Activated CD8-positive, alpha-beta memory T cell treated with anti-CD3 and anti-CD28 coated beads, Interleukin-2, amount 50 U/mL, for 4 hours (primary cell): ENCODE data around the gene ZNF467.

Experiments used
- DNase-seq: peaks from one replicate; pipeline ENCODE4 v3.0.0-alpha.2; 2020

ZNF467 gene

GRCh38 chr7:149736478-149737360 is 36.7 kb downstream of the ZNF467 start:
- DNase-seq: no peak

DNA sequence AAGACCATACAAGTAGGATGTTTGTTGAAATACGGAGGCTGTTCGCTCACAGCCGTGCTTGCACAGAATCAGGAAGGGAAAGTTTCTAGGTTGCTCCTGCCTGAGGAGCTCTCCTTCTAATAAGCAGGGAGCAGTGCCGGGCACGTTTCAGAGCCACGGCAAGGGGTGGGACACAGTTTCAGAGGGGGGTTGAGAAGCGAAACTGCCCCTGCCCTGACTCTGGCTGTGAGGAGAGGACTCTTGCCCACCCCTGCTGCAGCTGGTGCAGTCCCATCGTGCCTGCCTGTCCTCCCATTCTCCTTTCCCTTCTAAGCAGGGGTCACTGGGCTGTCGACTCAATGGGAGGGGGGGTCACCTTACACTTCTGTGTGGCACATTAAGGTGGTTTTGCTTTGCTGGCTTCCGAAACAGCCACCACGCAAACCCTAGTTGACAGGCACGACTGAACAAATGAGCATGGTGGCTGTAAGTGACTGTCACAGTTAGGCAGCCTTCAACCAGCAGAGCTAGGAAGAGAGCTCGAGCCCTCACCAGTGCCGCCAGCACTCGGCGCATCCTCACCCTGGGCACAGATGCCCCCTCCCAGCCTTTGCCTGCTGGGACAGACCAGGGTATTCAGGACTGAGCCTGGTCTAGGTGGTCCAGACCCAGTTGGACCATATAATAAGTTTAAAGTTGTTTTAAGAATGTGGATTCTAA is 37.5 kb downstream of the ZNF467 start:
- DNase-seq: no peak

- DNase-seq: no peak
Observed at GRCh38 chr7:149735181-149735602, 38.2 kb downstream of the ZNF467 start.

GRCh38 chr7:149734791-149735075 is 38.7 kb downstream of the ZNF467 start:
- DNase-seq: no peak

DNA sequence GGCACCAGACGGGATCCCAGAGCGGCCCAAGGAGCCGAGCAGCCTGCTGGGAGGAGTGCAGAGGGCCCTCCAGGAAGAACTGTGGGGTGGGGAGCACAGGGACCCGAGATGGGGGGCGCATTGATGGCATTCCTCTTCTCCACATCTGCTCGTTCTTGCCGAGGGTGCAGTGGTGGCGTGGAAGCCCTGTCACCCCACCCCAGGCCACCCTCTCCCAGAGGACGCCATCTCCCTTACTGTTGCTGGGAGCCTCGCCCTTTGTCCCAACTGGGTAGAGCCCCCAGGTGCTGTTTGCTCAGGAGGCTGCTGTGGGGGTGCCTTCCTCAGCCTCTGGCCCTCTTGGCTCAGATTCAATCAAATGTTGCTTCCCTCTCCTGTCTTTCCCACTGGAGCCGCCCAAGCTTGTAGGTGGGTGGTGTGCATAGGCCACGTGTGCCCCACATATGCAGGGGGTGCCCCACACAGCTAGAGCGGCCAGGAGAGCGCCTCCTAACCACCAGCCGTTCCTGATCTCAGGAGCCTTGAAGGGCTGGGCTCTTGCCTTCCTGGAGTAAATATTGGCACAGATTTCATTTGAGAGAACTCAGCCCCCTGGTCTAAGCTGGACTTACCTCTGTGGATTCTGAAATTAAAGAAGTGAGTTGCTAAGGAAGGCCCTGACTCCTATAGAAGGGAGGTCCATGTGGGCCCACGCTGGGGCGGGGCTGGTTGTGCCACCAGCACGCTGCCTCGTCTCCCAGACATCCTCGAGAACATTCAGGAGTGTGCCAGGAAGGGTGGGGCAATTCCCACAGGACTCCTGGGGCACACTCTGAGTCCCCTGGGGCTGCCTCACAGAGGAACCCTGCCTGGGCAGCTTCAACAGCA is 39.2 kb downstream of the ZNF467 start:
- DNase-seq: no peak

- no peak for DNase-seq
Observed at GRCh38 chr7:149733131-149733923, 40.1 kb downstream of the ZNF467 start.

- DNase-seq: no peak
Observed at GRCh38 chr7:149732611-149733010, 40.8 kb downstream of the ZNF467 start.

DNA sequence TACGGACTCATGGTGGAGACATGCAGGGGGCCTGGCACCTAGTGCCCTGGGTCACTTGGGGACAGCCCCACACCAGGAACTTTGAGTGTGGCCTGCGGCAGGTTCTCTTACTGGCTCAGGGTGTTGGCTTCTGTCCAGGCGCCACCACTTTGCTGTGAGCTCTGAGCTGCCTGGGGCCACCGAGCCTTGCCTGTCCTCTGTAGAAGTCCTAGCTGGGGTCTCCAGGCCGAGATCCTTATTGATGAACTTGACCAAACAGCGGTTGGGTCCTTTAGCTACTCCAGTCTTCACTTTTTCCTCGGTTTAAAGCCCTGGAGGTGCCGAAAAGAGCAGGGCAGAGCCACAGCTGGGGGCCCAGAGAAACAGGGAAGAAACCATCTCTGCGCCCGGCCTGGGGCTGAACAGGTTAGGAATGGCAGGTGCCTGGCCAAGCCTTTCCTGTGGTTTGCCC is 41.3 kb downstream of the ZNF467 start:
- DNase-seq: no peak

- no peak for DNase-seq
Observed at GRCh38 chr7:149731207-149731955, 42.0 kb downstream of the ZNF467 start.

DNA sequence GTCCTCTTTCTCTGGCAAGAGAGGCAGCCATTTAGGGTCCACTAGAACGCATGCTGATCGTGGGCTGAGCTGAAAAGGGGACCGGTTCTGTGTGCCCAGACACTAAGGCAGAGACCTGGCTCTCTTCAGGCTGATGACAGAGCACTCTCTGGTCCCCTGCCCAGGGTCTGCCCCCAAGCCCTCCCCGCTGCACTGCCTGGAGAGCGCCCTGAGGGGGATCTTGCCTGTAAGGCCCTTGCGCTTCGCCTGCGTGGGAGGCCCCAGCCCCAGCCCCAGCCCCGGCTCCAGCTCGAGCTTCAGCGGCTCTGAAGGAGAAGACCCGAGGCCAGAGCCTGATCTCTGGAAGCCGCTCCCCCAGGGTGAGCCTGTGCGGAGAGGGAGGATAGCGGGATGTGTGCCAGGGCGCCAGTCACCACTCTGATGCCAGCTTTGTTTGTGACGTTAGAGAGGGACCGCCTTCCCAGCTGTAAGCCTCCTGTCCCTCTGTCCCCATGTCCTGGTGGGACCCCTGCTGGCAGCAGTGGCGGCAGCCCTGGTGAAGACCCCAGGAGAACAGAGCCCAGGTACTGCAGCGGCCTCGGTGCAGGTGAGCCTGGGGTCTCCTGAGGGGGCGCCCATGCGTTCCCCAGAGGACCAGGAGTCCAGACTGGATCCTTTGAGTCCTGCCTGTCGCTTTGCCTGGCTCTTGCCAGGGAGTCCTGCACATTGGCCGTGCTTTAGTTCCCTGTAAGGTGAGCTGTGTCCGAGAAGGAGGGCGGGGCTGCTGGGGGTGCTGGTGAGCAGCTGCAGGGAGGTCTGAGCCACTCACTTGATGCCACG is 43.2 kb downstream of the ZNF467 start:
- no peak for DNase-seq

- no peak for DNase-seq
Observed at GRCh38 chr7:149729586-149729982, 43.8 kb downstream of the ZNF467 start.

GRCh38 chr7:149728491-149729375 is 44.7 kb downstream of the ZNF467 start:
- no peak for DNase-seq

- DNase-seq: no peak
Observed at GRCh38 chr7:149727899-149728476, 45.4 kb downstream of the ZNF467 start.

DNA sequence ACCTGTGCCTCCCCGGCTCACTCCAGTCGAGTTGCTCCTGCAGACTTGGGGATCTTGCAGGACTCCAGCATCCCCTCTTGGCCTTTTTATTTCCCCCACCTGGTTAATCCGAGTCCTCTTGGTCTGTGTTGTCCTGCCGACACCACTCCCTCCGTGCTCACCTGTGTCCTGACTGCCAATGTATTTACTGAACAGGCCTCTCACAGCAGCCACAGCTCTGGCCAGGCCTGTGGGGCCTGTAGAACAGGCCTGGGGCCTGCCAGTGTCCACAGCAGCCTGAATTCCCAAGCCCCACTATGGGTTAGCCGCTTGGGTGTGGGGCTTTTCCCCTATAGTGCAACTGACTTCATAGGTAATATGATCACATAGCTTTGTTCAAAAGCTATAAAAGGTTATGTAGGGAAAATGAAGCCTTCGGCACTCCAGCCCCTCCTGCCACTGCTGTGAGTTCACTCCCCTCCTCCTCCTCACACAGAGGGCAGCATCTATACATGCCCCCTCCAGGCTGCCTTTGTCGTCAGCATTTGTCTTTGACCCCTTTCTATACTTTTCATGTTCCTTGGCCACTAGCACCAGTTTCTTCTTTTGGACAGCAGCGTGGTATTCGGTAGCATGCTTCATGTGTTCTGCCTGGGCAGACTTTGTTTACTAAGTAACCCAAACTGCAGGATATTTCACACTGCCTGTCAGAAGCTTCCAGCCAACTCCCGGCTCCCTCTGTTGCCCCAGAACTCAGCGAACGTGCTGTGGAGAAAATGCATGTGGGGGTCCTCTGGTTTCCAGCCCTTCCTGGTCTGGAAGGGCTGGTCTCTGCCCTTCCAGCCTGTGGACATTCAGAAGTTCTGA is 46.1 kb downstream of the ZNF467 start:
- DNase-seq: no peak

DNA sequence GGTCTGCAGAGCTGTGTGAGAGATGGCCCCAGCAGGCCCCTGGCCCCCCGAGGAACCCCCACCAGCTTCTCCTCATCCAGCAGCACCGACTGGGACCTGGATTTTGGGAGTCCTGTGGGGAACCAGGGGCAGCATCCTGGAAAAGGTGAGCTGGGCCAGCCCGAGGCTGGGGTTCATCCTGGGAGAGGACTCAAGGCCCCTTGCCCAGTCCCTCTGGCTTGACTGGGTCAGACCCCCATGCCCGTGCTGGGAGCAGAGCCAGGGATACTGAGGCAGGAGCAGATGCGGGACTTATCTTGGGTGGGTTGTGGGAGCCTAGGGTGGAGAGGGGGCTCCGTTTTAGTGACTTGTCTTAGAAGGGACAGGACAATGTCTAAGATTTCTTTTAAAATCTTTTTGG is 47.5 kb downstream of the ZNF467 start:
- no peak for DNase-seq

DNA sequence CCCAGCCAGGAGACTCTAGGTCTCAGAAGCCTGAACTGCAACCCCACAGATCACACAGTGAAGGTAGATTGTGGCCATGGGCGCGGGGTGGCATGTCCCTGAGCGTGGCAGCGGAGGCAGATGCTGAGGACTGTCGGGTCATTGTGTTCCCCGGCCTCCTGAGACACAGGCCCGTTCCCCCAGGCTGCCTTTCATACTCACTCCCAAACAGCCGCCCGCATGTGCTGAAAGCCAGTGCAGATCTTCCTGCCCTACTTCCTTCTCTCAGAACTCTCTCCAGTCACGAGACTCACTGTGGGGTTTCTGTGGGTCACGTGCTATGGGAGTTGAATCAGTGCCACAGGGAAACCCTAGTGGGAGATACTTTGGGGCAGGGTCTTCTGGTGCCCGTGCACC is 48.0 kb downstream of the ZNF467 start:
- no peak for DNase-seq

DNA sequence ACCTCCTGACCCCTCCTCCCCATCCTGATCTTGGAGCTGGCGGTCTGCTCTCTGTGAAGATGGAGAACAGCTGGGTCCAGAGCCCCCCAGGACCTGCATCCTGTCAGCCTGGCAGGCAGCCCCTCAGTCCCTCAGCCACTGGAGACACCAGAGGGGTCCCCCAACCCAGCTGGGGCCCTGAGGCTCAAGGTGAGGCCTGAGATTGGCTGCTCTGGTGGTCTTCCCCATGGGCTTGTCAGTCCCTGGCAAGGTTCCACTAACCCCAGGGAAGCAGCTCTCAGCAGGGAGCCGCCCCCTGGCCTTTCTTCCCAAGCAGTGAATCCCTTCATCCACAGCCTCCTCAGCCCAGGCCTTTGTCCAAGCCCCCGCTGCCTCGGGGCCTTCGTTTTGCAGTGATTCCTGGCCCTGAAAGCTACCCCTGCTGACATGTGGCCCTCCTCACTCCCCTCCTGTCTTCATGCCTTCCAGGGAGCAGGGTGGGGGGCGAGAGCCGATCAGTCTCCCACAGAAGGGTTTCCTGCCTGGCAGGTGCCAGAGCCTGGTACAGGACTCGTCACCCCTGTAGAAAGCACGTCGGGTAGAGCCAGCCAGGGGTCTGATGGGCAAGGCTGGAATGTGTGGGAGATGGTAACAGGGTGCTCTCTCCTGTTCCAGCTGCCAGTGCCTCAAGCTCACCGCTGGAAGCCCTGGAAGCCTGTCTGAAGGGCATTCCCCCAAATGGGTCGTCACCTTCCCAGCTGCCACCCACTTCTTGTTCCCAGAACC is 48.5 kb downstream of the ZNF467 start:
- no peak for DNase-seq
